Sigmoid colon (tissue), 4 donors: ENCODE measurements around the gene MOB2.

Source experiments
- CTCF ChIP-seq, 4 experiments: fragments of 450-650 bp in 3 of 4; fragments of 200-600 bp in 1 of 4; IDR thresholded peaks; one replicate each; pipeline ENCODE4 v1.5.1; 2016 to 2019; ENCODE audit warnings: antibody characterized with exemption in 4 of 4, mild to moderate bottlenecking in 3 of 4, moderate library complexity in 2 of 4
- EP300 ChIP-seq, 4 donors: sonication (generic); formaldehyde crosslinking; IDR thresholded peaks; one replicate each; pipeline ENCODE4 v1.6.1; 2017; ENCODE audit warnings: antibody characterized with exemption in 4 of 4
- POLR2A ChIP-seq, 2 donors: fragments of 450-650 bp; IDR thresholded peaks; one replicate each; pipeline ENCODE4 v1.6.1; 2016; ENCODE audit warnings: antibody characterized with exemption in 2 of 2, mild to moderate bottlenecking in 2 of 2, moderate library complexity in 2 of 2
- POLR2AphosphoS5 ChIP-seq, 4 donors: sonication (generic); formaldehyde crosslinking; IDR thresholded peaks; one replicate each; pipeline ENCODE4 v1.6.1; 2017; ENCODE audit warnings: antibody characterized with exemption in 4 of 4

DNA sequence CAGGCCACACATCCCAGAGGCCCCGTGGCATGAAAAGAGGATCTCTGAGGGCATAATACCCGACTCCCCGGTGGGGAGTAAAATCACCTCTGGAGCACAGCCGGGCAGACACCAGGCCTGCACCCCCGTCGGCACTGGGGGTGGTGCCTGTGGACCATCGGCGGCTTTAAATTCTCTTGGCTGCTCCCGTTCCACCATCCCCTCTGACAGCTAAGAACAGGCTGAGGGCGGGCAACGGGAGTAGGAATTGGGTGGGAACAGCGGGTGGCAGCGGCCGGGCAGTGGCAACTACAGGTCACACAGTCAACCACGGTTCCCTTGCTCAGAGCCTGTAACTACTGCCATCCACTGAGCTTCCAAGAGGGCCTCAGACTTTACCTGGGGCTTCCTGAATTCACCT lies 40.2 kb upstream of the MOB2 start:
- TF ChIP-seq CTCF (IDR thresholded peaks at IDR 0.05) = no peak
- TF ChIP-seq EP300 (IDR thresholded peaks at IDR 0.05) = no peak
- no peak for TF ChIP-seq POLR2AphosphoS5 (IDR thresholded peaks at IDR 0.05)
- TF ChIP-seq POLR2A (IDR thresholded peaks at IDR 0.05) = no peak
